KMS-11 (cell line): ENCODE measurements around the gene SRRM5.

Source experiments
- H2AFZ ChIP-seq: fragments of 200-600 bp; sonication (generic); 2 replicates; pipeline ENCODE4 v1.6.1; 2016; ENCODE audit warnings: antibody characterized with exemption, mixed run types, low read depth
- H3K27ac ChIP-seq: fragments of 200-600 bp; sonication (generic); 2 replicates; pipeline ENCODE4 v1.6.1; 2016; ENCODE audit warnings: mild to moderate bottlenecking, mixed run types
- H3K27me3 ChIP-seq: fragments of 200-600 bp; sonication (generic); 2 replicates; pipeline ENCODE4 v1.6.1; 2017; ENCODE audit warnings: mild to moderate bottlenecking, low read depth, mixed run types, moderate library complexity; ENCODE audit not compliant: insufficient read depth
- H3K36me3 ChIP-seq: fragments of 200-600 bp; sonication (generic); 2 replicates; pipeline ENCODE4 v1.6.1; 2017; ENCODE audit warnings: mild to moderate bottlenecking, mixed run types; ENCODE audit not compliant: insufficient read depth
- H3K4me1 ChIP-seq: fragments of 200-600 bp; sonication (generic); 2 replicates; pipeline ENCODE4 v1.6.1; 2016; ENCODE audit warnings: mild to moderate bottlenecking, low read depth, mixed run types; ENCODE audit not compliant: poor library complexity, severe bottlenecking
- H3K4me2 ChIP-seq: fragments of 200-600 bp; sonication (generic); 2 replicates; pipeline ENCODE4 v1.7.0; 2016; ENCODE audit warnings: mild to moderate bottlenecking, mixed run types
- H3K4me3 ChIP-seq: fragments of 200-600 bp; sonication (generic); IDR thresholded peaks from 2 replicates; pipeline ENCODE4 v1.6.1; 2017; ENCODE audit warnings: low read depth, low read length, mixed read lengths; ENCODE audit not compliant: insufficient read depth
- H3K79me2 ChIP-seq: fragments of 200-600 bp; sonication (generic); 2 replicates; pipeline ENCODE4 v1.6.1; 2016; ENCODE audit warnings: low read depth, mixed run types; ENCODE audit not compliant: insufficient read depth
- H3K9ac ChIP-seq: fragments of 200-600 bp; sonication (generic); 2 replicates; pipeline ENCODE4 v1.6.1; 2016; ENCODE audit warnings: mild to moderate bottlenecking, mixed run types
- H4K20me1 ChIP-seq: fragments of 200-600 bp; sonication (generic); 2 replicates; pipeline ENCODE4 v1.6.1; 2016; ENCODE audit warnings: mild to moderate bottlenecking, mixed run types; ENCODE audit not compliant: insufficient read depth
- TF ChIP-seq, protein P1 (sequence below): fragments of 200-600 bp; sonication (generic); conservative IDR thresholded peaks from 2 replicates; pipeline ENCODE4 v1.6.1; 2017; ENCODE audit warnings: low read depth, mild to moderate bottlenecking, antibody characterized with exemption, low read length, moderate library complexity, mixed read lengths

SRRM5 gene

GRCh38 chr19:43638214-43638994 is 26.5 kb downstream of the SRRM5 start:
- H3K9ac ChIP-seq = no peak overlapping the region
- H3K27me3 ChIP-seq = peaks cover 28% of the 10 kb centered on the region
- H3K27ac ChIP-seq = no peak overlapping the region

GRCh38 chr19:43638995-43639518 is 27.2 kb downstream of the SRRM5 start:
- TF ChIP-seq, protein P1, sequence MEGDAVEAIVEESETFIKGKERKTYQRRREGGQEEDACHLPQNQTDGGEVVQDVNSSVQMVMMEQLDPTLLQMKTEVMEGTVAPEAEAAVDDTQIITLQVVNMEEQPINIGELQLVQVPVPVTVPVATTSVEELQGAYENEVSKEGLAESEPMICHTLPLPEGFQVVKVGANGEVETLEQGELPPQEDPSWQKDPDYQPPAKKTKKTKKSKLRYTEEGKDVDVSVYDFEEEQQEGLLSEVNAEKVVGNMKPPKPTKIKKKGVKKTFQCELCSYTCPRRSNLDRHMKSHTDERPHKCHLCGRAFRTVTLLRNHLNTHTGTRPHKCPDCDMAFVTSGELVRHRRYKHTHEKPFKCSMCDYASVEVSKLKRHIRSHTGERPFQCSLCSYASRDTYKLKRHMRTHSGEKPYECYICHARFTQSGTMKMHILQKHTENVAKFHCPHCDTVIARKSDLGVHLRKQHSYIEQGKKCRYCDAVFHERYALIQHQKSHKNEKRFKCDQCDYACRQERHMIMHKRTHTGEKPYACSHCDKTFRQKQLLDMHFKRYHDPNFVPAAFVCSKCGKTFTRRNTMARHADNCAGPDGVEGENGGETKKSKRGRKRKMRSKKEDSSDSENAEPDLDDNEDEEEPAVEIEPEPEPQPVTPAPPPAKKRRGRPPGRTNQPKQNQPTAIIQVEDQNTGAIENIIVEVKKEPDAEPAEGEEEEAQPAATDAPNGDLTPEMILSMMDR = no peak
- no peak overlapping the region for H3K27ac ChIP-seq
- peak overlapping the region; percentile 22; the same call in 1 of the 2 replicates for H2AFZ ChIP-seq
- H3K36me3 ChIP-seq = no peaks in the 10 kb centered on the region
- H3K79me2 ChIP-seq = no peaks in the 10 kb centered on the region
- no peak overlapping the region for H3K4me3 ChIP-seq
- peaks cover 27% of the 10 kb centered on the region for H3K27me3 ChIP-seq
- no peaks in the 10 kb centered on the region for H3K4me1 ChIP-seq
- H3K9ac ChIP-seq = no peak overlapping the region
- H3K4me2 ChIP-seq = peak overlapping the region; percentile 33; the same call in 1 of the 2 replicates
- no peaks in the 10 kb centered on the region for H4K20me1 ChIP-seq

More at GRCh38 chr19:43638214-43638994, 26.5 kb downstream of the SRRM5 start:
- Histone ChIP-seq H3K36me3 (no peaks in the 10 kb centered on the region), H3K4me2 (peak overlapping the region; percentile 33; the same call in 1 of the 2 replicates), H3K4me1 (no peaks in the 10 kb centered on the region), H3K79me2 (no peaks in the 10 kb centered on the region), H2AFZ (no peak overlapping the region), H4K20me1 (no peaks in the 10 kb centered on the region), H3K4me3 (no peak overlapping the region)
- TF ChIP-seq, protein P1 = no peak

DNA sequence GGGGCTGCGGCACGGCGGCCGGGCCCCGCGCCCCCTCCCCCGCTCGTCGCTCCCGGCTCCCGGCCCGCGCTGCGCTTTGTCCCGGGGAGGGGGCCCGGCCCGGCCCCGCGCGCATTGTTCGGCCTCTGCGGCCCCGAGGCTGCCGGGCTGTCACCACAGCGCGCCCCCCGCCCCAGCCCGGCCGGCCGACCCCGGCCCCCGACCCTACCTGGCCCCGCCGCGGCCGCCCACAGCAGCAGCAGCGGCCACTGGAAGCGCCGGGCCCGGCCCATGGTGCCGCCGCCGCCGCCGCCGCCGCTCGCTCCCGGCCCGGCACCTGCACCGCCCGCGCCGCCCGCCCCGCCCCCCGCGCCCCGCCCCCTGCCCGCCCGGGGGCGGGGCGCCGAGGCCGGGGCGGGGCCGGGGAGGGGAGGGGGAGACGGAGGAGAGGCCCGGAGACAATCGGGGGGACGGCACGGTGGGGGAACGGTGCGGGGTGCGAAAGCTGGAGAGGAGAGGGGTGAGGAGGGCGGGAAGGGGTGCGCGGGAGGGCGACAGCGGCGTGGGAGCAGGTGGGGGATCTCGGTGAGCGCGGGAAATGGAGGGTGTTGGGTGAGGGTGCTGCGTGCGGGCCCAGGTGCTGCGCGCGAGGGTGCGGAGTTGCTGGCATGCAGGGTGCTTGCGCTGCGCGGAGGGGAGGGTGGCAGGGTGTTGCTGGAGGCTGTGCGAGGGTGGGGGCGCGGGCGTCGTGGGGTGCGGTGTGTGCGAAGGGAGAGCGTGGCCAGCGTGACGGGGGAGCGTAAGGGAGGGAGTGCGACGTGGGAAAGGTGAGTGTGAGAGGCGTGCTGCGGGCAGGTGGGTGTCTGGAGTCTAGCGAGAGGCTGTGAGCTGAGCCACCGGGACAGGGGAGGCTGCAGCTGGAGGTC is 27.9 kb downstream of the SRRM5 start, which contains the start of gene CADM4:
TSS of gene CADM4 (minus strand) at position 332 of the 905 bp plus-strand sequence. CDS start at position 272, 60 bp downstream.
- Histone ChIP-seq H3K4me2 (peak within 1 kb of the TSS; percentile 60; the same call in 1 of the 2 replicates), H2AFZ (peak within 1 kb of the TSS; percentile 81; the same call in 1 of the 2 replicates), H3K27me3 (peaks cover 27% of the 10 kb centered on the region), H3K4me1 (no peaks in the 10 kb centered on the region), H4K20me1 (no peaks in the 10 kb centered on the region), H3K79me2 (no peaks in the 10 kb centered on the region), H3K36me3 (no peaks in the 10 kb centered on the region), H3K4me3 (no peak within 1 kb of the TSS), H3K9ac (no peak within 1 kb of the TSS; the same call in 1 of the 2 replicates), H3K27ac (no peak within 1 kb of the TSS)
- TF ChIP-seq, protein P1 = no peak

- H3K27me3 ChIP-seq = peaks cover 27% of the 10 kb centered on the region
- no peaks in the 10 kb centered on the region for H3K79me2 ChIP-seq
- no peaks in the 10 kb centered on the region for H3K36me3 ChIP-seq
- TF ChIP-seq, protein P1 = no peak
- H3K4me1 ChIP-seq = no peaks in the 10 kb centered on the region
- peak overlapping the region; percentile 81; the same call in 1 of the 2 replicates for H2AFZ ChIP-seq
- H3K27ac ChIP-seq = no peak overlapping the region
- no peaks in the 10 kb centered on the region for H4K20me1 ChIP-seq
- H3K9ac ChIP-seq = no peak overlapping the region; the same call in 1 of the 2 replicates
- H3K4me2 ChIP-seq = peak overlapping the region; percentile 60; the same call in 1 of the 2 replicates
- H3K4me3 ChIP-seq = no peak overlapping the region
Measured at GRCh38 chr19:43640424-43640757, 28.5 kb downstream of the SRRM5 start.
